ENCODE measurements around the gene ERFE. TPM values are rescaled to one million over a fixed set of nuclear protein-coding genes. Genes with fewer than 3 reads are reported as not detected.
A peak's percentile ranks its signal among the peaks of the same experiment; 100 is the strongest.

ERFE gene
- total and polyA plus RNA-seq, 2 of the 13 experiments (the other 11 are each of a cell fraction or from before 2014, with no cell fraction given) = 0.09 TPM; not detected in 1

DNA sequence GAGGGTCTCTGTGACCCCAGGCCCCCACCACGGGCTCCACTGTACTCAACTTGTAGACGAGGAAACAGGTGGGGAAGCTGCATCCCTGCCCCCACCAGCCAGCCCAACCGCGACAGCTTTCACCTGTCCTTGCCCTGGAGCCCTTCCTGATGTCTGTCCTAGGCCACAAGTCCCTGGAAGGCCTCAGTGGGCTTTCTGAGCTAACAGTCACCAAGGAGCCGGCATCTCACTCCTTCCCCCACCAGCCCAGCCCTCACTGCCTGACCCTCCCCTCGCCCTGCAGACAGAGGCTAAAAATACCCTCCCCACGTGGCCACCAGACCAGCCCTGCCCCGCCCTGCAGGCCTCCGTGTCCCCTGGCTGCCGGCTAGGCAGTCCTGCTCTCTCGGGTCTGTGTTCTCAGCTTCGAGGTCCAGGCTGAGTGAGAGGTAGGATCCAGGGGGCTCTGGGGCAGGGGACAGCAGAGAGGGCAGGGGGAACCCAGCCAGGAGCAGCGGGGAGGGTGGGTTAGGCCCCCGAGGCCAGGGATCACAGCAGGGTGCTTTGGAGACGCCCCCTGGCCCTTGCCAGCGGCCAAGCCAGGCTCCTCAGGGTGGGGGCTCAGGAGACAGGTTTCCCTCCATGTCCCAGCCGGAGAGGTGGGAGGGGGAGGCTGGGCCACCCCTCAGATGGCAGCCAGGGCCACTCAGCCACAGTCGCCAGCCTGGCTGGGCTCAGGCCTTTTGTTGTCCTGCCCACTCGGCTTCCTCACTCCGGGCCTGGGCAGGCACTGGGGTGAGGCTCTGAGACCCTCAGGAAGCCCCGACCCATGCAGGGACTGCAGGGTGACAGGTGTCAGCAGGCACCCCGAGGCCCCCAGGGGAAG is 20.2 kb upstream of the ERFE start, which contains the start of gene KLHL30 (continued):
- TF ChIP-seq, protein P1, sequence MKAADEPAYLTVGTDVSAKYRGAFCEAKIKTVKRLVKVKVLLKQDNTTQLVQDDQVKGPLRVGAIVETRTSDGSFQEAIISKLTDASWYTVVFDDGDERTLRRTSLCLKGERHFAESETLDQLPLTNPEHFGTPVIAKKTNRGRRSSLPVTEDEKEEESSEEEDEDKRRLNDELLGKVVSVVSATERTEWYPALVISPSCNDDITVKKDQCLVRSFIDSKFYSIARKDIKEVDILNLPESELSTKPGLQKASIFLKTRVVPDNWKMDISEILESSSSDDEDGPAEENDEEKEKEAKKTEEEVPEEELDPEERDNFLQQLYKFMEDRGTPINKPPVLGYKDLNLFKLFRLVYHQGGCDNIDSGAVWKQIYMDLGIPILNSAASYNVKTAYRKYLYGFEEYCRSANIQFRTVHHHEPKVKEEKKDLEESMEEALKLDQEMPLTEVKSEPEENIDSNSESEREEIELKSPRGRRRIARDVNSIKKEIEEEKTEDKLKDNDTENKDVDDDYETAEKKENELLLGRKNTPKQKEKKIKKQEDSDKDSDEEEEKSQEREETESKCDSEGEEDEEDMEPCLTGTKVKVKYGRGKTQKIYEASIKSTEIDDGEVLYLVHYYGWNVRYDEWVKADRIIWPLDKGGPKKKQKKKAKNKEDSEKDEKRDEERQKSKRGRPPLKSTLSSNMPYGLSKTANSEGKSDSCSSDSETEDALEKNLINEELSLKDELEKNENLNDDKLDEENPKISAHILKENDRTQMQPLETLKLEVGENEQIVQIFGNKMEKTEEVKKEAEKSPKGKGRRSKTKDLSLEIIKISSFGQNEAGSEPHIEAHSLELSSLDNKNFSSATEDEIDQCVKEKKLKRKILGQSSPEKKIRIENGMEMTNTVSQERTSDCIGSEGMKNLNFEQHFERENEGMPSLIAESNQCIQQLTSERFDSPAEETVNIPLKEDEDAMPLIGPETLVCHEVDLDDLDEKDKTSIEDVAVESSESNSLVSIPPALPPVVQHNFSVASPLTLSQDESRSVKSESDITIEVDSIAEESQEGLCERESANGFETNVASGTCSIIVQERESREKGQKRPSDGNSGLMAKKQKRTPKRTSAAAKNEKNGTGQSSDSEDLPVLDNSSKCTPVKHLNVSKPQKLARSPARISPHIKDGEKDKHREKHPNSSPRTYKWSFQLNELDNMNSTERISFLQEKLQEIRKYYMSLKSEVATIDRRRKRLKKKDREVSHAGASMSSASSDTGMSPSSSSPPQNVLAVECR (CRISPR knock-in tag; IDR thresholded peaks at IDR 0.05; ENCODE audit: borderline replicate concordance) = 0 out of 2 replicates have a peak, but pooled peaks have one; percentile 12
- TF ChIP-seq TEAD2 (CRISPR knock-in tag; IDR thresholded peaks at IDR 0.05) (no peak), PRMT3 (CRISPR knock-in tag; IDR thresholded peaks at IDR 0.05; ENCODE audit: borderline replicate concordance, low read depth) (no peak), ZNF160 (CRISPR knock-in tag; IDR thresholded peaks at IDR 0.05) (no peak), ZNF616 (CRISPR knock-in tag; IDR thresholded peaks at IDR 0.05; ENCODE audit: low read depth) (no peak), SP5 (CRISPR knock-in tag; IDR thresholded peaks at IDR 0.05; ENCODE audit: borderline replicate concordance, low read depth) (0 out of 2 replicates have a peak, but pooled peaks have one; percentile 18), SALL1 (CRISPR knock-in tag; IDR thresholded peaks at IDR 0.05) (peak; percentile 4; the same call in 1 of the 2 replicates), ARNT2 (CRISPR knock-in tag; IDR thresholded peaks at IDR 0.05; ENCODE audit: low read depth) (0 out of 2 replicates have a peak, but pooled peaks have one; percentile 47), TMF1 (CRISPR knock-in tag; IDR thresholded peaks at IDR 0.05; ENCODE audit: low read depth) (0 out of 2 replicates have a peak, but pooled peaks have one; percentile 40), BORCS8-MEF2B (CRISPR knock-in tag; IDR thresholded peaks at IDR 0.05) (peak; percentile 22; the same call in 1 of the 2 replicates), DPF2 (CRISPR knock-in tag; IDR thresholded peaks at IDR 0.05; ENCODE audit: borderline replicate concordance, low read depth) (no peak), ZFP36L2 (CRISPR knock-in tag; IDR thresholded peaks at IDR 0.05) (no peak), PHF8 (CRISPR knock-in tag; IDR thresholded peaks at IDR 0.05) (peak; percentile 6; the same call in 1 of the 2 replicates), IKZF1 (IDR thresholded peaks at IDR 0.05) (no peak)
- TF ChIP-seq, protein P2, sequence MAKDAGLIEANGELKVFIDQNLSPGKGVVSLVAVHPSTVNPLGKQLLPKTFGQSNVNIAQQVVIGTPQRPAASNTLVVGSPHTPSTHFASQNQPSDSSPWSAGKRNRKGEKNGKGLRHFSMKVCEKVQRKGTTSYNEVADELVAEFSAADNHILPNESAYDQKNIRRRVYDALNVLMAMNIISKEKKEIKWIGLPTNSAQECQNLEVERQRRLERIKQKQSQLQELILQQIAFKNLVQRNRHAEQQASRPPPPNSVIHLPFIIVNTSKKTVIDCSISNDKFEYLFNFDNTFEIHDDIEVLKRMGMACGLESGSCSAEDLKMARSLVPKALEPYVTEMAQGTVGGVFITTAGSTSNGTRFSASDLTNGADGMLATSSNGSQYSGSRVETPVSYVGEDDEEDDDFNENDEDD (CRISPR knock-in tag; IDR thresholded peaks at IDR 0.05; ENCODE audit: borderline replicate concordance) = peak; percentile 8; the same call in 1 of the 2 replicates
- TF ChIP-seq, protein P3, sequence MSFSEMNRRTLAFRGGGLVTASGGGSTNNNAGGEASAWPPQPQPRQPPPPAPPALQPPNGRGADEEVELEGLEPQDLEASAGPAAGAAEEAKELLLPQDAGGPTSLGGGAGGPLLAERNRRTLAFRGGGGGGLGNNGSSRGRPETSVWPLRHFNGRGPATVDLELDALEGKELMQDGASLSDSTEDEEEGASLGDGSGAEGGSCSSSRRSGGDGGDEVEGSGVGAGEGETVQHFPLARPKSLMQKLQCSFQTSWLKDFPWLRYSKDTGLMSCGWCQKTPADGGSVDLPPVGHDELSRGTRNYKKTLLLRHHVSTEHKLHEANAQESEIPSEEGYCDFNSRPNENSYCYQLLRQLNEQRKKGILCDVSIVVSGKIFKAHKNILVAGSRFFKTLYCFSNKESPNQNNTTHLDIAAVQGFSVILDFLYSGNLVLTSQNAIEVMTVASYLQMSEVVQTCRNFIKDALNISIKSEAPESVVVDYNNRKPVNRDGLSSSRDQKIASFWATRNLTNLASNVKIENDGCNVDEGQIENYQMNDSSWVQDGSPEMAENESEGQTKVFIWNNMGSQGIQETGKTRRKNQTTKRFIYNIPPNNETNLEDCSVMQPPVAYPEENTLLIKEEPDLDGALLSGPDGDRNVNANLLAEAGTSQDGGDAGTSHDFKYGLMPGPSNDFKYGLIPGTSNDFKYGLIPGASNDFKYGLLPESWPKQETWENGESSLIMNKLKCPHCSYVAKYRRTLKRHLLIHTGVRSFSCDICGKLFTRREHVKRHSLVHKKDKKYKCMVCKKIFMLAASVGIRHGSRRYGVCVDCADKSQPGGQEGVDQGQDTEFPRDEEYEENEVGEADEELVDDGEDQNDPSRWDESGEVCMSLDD (CRISPR knock-in tag; IDR thresholded peaks at IDR 0.05; ENCODE audit: borderline replicate concordance) = 0 out of 2 replicates have a peak, but pooled peaks have one; percentile 26
- TF ChIP-seq, protein P4, sequence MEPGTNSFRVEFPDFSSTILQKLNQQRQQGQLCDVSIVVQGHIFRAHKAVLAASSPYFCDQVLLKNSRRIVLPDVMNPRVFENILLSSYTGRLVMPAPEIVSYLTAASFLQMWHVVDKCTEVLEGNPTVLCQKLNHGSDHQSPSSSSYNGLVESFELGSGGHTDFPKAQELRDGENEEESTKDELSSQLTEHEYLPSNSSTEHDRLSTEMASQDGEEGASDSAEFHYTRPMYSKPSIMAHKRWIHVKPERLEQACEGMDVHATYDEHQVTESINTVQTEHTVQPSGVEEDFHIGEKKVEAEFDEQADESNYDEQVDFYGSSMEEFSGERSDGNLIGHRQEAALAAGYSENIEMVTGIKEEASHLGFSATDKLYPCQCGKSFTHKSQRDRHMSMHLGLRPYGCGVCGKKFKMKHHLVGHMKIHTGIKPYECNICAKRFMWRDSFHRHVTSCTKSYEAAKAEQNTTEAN (CRISPR knock-in tag; conservative IDR thresholded peaks at IDR 0.05) = no peak
- TF ChIP-seq, protein P5, sequence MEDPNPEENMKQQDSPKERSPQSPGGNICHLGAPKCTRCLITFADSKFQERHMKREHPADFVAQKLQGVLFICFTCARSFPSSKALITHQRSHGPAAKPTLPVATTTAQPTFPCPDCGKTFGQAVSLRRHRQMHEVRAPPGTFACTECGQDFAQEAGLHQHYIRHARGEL (CRISPR knock-in tag; IDR thresholded peaks at IDR 0.05) = 0 out of 2 replicates have a peak, but pooled peaks have one; percentile 12

All from HepG2 (cell line).